Gastroesophageal sphincter (tissue), 3 donors: Measurements from ENCODE around the gene SRP68.

Experiments used
- CTCF ChIP-seq, 4 experiments: fragments of 200-600 bp in 2 of 4; fragments of 450-650 bp in 2 of 4; sonication (generic) in 1 of 4; IDR thresholded peaks; one replicate each; pipeline ENCODE4 v1.5.1; 2017 to 2019; ENCODE audit warnings: antibody characterized with exemption in 4 of 4, mild to moderate bottlenecking in 2 of 4, moderate library complexity in 2 of 4
- POLR2A ChIP-seq, 2 donors: fragments of 450-650 bp; IDR thresholded peaks; one replicate each; pipeline ENCODE4 v1.6.1; 2017; ENCODE audit warnings: antibody characterized with exemption in 2 of 2, mild to moderate bottlenecking in 2 of 2, moderate library complexity in 1 of 2
- POLR2AphosphoS5 ChIP-seq: sonication (generic); formaldehyde crosslinking; IDR thresholded peaks from one replicate; pipeline ENCODE4 v1.6.1; 2017; ENCODE audit warnings: antibody characterized with exemption

DNA sequence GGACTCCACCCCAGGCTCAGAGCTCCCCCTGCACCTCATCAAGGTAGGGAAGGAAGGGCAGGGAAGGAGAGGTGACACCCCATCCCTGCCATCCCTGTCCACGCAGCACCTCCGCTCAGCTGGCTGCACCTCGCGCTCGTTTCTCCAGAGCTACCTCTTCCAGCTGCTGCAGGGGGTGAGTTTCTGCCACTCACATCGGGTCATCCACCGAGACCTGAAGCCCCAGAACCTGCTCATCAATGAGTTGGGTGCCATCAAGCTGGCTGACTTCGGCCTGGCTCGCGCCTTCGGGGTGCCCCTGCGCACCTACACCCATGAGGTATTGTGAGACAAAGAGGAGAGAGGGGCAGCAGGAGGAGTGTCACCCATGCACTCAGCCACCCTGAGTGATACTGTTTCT, 70.2 kb downstream of the SRP68 start:
- TF ChIP-seq CTCF (IDR thresholded peaks at IDR 0.05) (no peak), POLR2A (IDR thresholded peaks at IDR 0.05) (no peak), POLR2AphosphoS5 (no peak)
